Stimulated activated naive CD8-positive, alpha-beta T cell treated with anti-CD3 and anti-CD28 coated beads, Interleukin-15, amount 100 ng/mL, for 72 hours (primary cell): ENCODE results near the gene CCDC97.
"Not testable (repeated sequence)": the region's sequence is repeated elsewhere in the genome, so short reads cannot be mapped to it uniquely, and the experiment has no call there.

Experiments
- ATAC-seq: fragments of 150-1000 bp; cut with Tn5 transposase; 2 replicates; pipeline ENCODE4 v1.10.0; 2021; ENCODE audit warnings: mild to moderate bottlenecking, moderate library complexity
- DNase-seq, 2 donors: peaks; one replicate each; pipeline ENCODE4 v3.0.0; 2021 to 2022
- H3K27ac Mint-ChIP-seq, 2 donors: one replicate each; pipeline ENCODE4 v1.8.0; 2022; ENCODE audit warnings: mild to moderate bottlenecking in 2 of 2, mixed read lengths in 2 of 2, moderate library complexity in 2 of 2
- H3K27me3 Mint-ChIP-seq: one replicate; pipeline ENCODE4 v1.8.0; 2022; ENCODE audit warnings: mixed read lengths
- H3K4me1 Mint-ChIP-seq: one replicate; pipeline ENCODE4 v1.8.0; 2022; ENCODE audit warnings: mild to moderate bottlenecking, mixed read lengths
- H3K4me3 Mint-ChIP-seq, 2 donors: one replicate each; pipeline ENCODE4 v1.8.0; 2022; ENCODE audit warnings: mild to moderate bottlenecking in 2 of 2, mixed read lengths in 2 of 2, moderate library complexity in 1 of 2
- H3K9me3 Mint-ChIP-seq, 2 donors: one replicate each; pipeline ENCODE4 v1.8.0; 2022; ENCODE audit warnings: mixed read lengths in 2 of 2

The CCDC97 gene

GRCh38 chr19:41332468-41332867 is 22.5 kb downstream of the CCDC97 start:
- H3K9me3 Mint-ChIP-seq, result no peaks in the 10 kb centered on the region
- H3K27me3 Mint-ChIP-seq, result no peaks in the 10 kb centered on the region
- H3K4me1 Mint-ChIP-seq, result peaks cover 62% of the 10 kb centered on the region
- H3K4me3 Mint-ChIP-seq, result no peak overlapping the region
- H3K27ac Mint-ChIP-seq, result no peak overlapping the region
- DNase-seq, result no peak
- ATAC-seq, result no peak

GRCh38 chr19:41334793-41335192 is 24.8 kb downstream of the CCDC97 start:
- Mint-ChIP-seq H3K4me3 (no peak overlapping the region), H3K27ac (peak overlapping the region in 1 of 2 donors; percentile 76), H3K27me3 (no peaks in the 10 kb centered on the region), H3K9me3 (no peaks in the 10 kb centered on the region), H3K4me1 (peaks cover 46% of the 10 kb centered on the region)
- ATAC-seq, result no peak
- no peak for DNase-seq

DNA sequence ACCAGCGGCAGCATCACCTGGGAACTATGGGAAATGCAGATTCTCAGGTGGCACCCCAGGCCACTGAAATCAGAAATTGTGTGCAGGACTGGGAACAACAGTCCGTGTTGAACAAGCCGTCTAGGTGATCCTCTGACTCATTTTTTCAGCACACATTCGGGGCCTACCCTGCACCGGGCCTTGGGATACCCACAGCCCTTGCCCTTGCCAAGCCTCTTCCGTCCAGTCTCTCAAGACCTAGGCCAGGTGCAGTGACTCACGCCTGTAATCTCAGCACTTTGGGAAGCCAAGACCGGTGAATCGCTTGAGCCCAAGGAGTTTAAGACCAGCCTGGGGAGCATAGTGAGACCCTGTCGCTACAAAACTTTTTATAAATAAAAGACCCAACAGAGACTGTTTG is 25.5 kb downstream of the CCDC97 start:
- Mint-ChIP-seq H3K27ac (no peak overlapping the region), H3K4me1 (peaks cover 45% of the 10 kb centered on the region), H3K27me3 (no peaks in the 10 kb centered on the region), H3K9me3 (no peaks in the 10 kb centered on the region), H3K4me3 (no peak overlapping the region)
- no peak for ATAC-seq
- DNase-seq, result no peak

- no peaks in the 10 kb centered on the region for H3K9me3 Mint-ChIP-seq
- H3K4me3 Mint-ChIP-seq, result no peak overlapping the region
- ATAC-seq (no peak), DNase-seq (no peak)
- H3K4me1 Mint-ChIP-seq, result peaks cover 57% of the 10 kb centered on the region
- peak overlapping the region in 1 of 2 donors; percentile 54 for H3K27ac Mint-ChIP-seq
- H3K27me3 Mint-ChIP-seq, result no peaks in the 10 kb centered on the region
Measured at GRCh38 chr19:41339936-41340335, 30.0 kb downstream of the CCDC97 start.

GRCh38 chr19:41341669-41342490 is 31.9 kb downstream of the CCDC97 start:
- Mint-ChIP-seq H3K4me1 (peaks cover 51% of the 10 kb centered on the region), H3K4me3 (no peak overlapping the region), H3K27me3 (no peaks in the 10 kb centered on the region), H3K27ac (peak overlapping the region in 1 of 2 donors; percentile 88), H3K9me3 (no peaks in the 10 kb centered on the region)
- ATAC-seq (no peak), DNase-seq (no peak)

- no peak for DNase-seq
- Mint-ChIP-seq H3K4me3 (no peak overlapping the region), H3K9me3 (peaks cover 0 to 13% of the 10 kb centered on the region in 2 donors), H3K27ac (peak overlapping the region in 1 of 2 donors; percentile 61), H3K4me1 (peaks cover 65% of the 10 kb centered on the region), H3K27me3 (no peaks in the 10 kb centered on the region)
- ATAC-seq, result no peak
Measured at GRCh38 chr19:41344162-41344561, 34.2 kb downstream of the CCDC97 start.

GRCh38 chr19:41346916-41347315 is 36.9 kb downstream of the CCDC97 start:
- Mint-ChIP-seq H3K4me1 (peaks cover 69% of the 10 kb centered on the region), H3K9me3 (peaks cover 0 to 14% of the 10 kb centered on the region in 2 donors)
- H3K27ac Mint-ChIP-seq, H3K27me3 Mint-ChIP-seq, H3K4me3 Mint-ChIP-seq, DNase-seq, ATAC-seq: not testable (repeated sequence)

DNA sequence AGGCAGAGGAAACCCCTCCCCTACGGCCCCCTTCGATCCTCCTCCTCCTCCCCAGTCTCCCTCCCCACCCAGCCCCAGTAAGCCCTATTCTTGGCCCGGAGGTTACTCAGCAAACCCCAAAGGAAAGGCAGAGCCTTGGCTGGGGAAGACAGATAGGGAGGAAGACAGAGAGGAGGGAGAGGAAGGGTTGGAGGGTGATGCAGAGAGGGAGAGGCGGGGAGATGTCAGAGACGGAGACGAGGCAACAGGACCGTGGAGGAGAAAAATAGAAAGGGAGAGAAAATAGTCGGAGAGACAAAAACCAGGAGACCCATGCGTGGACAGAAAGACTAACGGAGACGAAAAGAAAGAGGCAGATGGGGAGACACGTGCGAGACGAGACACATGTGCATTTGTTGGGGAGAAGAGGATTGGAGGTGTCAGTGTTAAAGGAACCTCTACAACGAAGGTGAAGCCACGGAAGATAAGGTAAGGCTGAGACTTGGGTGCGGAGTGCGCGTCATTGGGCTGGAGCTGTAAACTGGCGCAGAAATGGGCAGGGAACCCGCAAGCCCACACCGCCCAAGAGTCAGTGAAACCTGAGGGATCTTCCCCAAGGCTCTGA is 40.9 kb downstream of the CCDC97 start:
- Mint-ChIP-seq H3K27ac (peak overlapping the region in 1 of 2 donors; percentile 49), H3K4me1 (peaks cover 65% of the 10 kb centered on the region), H3K4me3 (peak overlapping the region; percentile 96 to 100), H3K27me3 (no peaks in the 10 kb centered on the region), H3K9me3 (peaks cover 0 to 14% of the 10 kb centered on the region in 2 donors)
- no peak for DNase-seq
- ATAC-seq, result no peak

- peaks cover 0 to 14% of the 10 kb centered on the region in 2 donors for H3K9me3 Mint-ChIP-seq
- DNase-seq (peak; percentile 79 to 85), ATAC-seq (peak; percentile 57)
- peaks cover 66% of the 10 kb centered on the region for H3K4me1 Mint-ChIP-seq
- peak overlapping the region; percentile 96 to 100 for H3K4me3 Mint-ChIP-seq
- no peaks in the 10 kb centered on the region for H3K27me3 Mint-ChIP-seq
- H3K27ac Mint-ChIP-seq, result peak overlapping the region; percentile 95 to 98
Measured at GRCh38 chr19:41351339-41352245, 41.6 kb downstream of the CCDC97 start.

DNA sequence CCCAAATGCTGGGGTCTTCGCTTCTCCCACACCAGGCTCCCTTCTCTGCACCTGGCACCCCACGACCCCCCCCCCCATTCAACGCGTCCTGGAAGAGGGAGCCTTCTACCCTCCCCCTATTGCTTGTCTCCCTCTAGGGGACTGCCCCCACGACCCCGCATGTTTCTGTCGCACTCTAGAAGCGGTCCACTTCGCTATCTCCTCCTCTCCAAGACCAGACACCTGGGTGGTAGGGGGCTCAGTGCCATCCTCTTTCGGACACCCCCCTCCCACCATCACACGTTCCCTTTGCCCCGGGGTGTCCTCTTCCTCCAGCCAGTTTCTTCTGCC is 42.3 kb downstream of the CCDC97 start:
- Mint-ChIP-seq H3K27ac (peak overlapping the region; percentile 95 to 98), H3K4me1 (peaks cover 68% of the 10 kb centered on the region), H3K27me3 (no peaks in the 10 kb centered on the region), H3K4me3 (peak overlapping the region; percentile 96 to 100), H3K9me3 (peaks cover 0 to 14% of the 10 kb centered on the region in 2 donors)
- DNase-seq, result no peak
- ATAC-seq, result no peak

- H3K9me3 Mint-ChIP-seq, result peaks cover 0 to 14% of the 10 kb centered on the region in 2 donors
- DNase-seq (peak; percentile 86 to 88), ATAC-seq (peak; percentile 36)
- H3K4me1 Mint-ChIP-seq, result peaks cover 74% of the 10 kb centered on the region
- peak overlapping the region; percentile 96 to 100 for H3K4me3 Mint-ChIP-seq
- peak overlapping the region; percentile 94 to 98 for H3K27ac Mint-ChIP-seq
- no peaks in the 10 kb centered on the region for H3K27me3 Mint-ChIP-seq
Measured at GRCh38 chr19:41352609-41353465, 42.9 kb downstream of the CCDC97 start.

DNA sequence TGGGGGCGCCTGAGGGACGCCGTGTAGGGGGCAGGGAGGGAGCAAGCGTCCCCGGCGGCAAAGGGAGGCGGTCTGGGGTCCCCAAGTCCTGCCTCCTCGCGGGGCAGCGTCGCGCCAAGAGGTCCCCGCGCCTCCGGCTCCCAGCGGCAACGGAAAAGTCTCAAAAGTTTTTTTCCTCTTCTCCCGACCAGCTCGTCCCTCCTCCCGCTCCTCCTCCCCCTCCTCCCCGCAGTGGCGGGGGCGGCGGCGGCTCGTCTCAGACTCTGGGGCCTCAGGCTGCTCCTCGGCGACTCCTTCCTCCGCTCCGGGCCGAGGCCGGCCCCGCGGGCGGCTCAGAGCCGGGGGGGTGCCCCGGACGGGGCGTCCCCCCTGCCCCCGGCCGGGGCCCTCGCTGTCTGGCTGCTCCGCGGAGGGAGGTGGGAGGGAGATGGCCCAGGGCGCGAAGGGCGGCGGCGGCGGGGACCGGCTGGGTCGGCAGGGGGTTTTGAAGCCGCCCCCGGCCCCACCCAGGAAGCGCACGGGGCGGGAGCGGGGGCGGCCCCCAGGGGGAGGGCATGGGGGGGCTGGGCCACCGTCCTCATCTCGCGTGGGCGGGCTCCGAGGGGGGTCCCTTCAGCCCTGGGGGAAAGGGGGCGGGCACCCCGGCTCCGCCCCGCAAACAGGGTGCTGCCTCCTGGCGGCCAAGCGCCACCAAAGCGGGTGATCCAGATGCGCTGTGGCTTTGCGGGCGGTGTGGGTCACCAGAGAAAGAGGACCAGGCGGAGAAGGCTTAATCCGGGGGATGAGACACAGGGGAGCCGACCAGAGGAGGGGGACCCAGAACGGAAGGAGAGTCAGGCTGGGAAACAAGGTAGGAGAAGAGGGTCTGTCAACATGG is 43.7 kb downstream of the CCDC97 start, which contains the start of gene TGFB1:
Gene TGFB1, minus strand, starts transcription at position 457 of the 877 bp plus-strand sequence. CDS start 878 bp downstream, outside the sequence.
- ATAC-seq, result peak; percentile 71
- Mint-ChIP-seq H3K27me3 (no peaks in the 10 kb centered on the region), H3K9me3 (peaks cover 0 to 5% of the 10 kb centered on the region in 2 donors), H3K4me1 (peaks cover 73% of the 10 kb centered on the region), H3K27ac (peak within 1 kb of the TSS; percentile 97 to 98), H3K4me3 (peak within 1 kb of the TSS; percentile 96 to 100)
- DNase-seq, result peak; percentile 94

DNA sequence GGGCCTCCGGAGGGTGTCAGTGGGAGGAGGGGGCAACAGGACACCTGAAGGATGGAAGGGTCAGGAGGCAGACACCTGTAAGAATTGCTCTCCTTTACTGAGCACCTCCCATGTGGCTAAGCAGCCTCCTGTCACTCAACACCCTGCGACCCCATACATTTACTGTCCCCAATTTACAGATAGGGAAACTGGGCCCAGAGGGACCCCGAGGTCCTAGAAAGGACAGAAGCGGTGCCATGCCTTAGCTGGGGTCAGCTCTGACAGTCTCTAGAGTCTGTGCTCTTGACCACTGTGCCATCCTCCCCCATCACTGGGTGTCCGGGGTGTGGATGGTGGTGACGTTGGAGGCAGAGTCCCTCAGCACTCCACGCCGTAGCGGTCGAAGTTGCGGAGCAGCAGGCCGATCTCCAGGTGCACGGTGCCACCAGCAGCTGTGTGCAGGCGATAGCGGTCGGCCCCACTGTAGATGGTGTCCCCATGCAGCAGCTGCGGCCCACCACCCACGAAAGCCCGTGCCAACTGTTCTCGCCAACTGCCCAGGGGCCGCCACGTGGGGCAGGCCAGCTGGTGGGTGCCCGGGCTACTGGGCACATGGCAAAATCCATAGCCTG is 44.5 kb downstream of the CCDC97 start:
- no peak for ATAC-seq
- H3K4me1 Mint-ChIP-seq, result peaks cover 68% of the 10 kb centered on the region

More for the DNA sequence above, 44.5 kb downstream of the CCDC97 start:
- H3K27me3 Mint-ChIP-seq, result no peaks in the 10 kb centered on the region
- peak overlapping the region; percentile 94 to 100 for H3K4me3 Mint-ChIP-seq
- no peak for DNase-seq
- no peaks in the 10 kb centered on the region for H3K9me3 Mint-ChIP-seq
- H3K27ac Mint-ChIP-seq, result peak overlapping the region; percentile 90 to 97
